Measurements from ENCODE around the gene MED13.

- TF ChIP-seq ZNF830 (tag by site-specific recombination; IDR thresholded peaks at IDR 0.05; ENCODE audit: low read depth) (no peak), ZNF341 (tag by site-specific recombination; IDR thresholded peaks at IDR 0.05; ENCODE audit: low read depth) (no peak), ZNF624 (tag by site-specific recombination; IDR thresholded peaks at IDR 0.05) (no peak), CTCF (tag by site-specific recombination; IDR thresholded peaks at IDR 0.05) (no peak), ZNF548 (tag by site-specific recombination; IDR thresholded peaks at IDR 0.05) (no peak), REST (tag by site-specific recombination; IDR thresholded peaks at IDR 0.05) (no peak), ZNF302 (tag by site-specific recombination; IDR thresholded peaks at IDR 0.05; ENCODE audit: low read depth) (no peak), ZBTB8A (tag by site-specific recombination; IDR thresholded peaks at IDR 0.05) (no peak), ZNF449 (tag by site-specific recombination; IDR thresholded peaks at IDR 0.05) (no peak), GLI2 (tag by site-specific recombination; IDR thresholded peaks at IDR 0.05; ENCODE audit: borderline replicate concordance, low read depth) (no peak), ZNF169 (tag by site-specific recombination; IDR thresholded peaks at IDR 0.05) (no peak), BCL11A (tag by site-specific recombination; IDR thresholded peaks at IDR 0.05; ENCODE audit: low read depth) (no peak), KLF1 (tag by site-specific recombination; IDR thresholded peaks at IDR 0.05) (no peak)
These were observed 83.8 kb downstream of the MED13 start for GRCh38 chr17:61981323-61981722.
